ENCODE data around the gene ADAMTS7. TPM values are rescaled to one million over a fixed set of nuclear protein-coding genes. Genes with fewer than 3 reads are reported as not detected.
"Not testable (repeated sequence)": the region's sequence is repeated elsewhere in the genome, so short reads cannot be mapped to it uniquely, and the experiment has no call there.

Gene ADAMTS7
- total and polyA plus RNA-seq, 9 donors: 4.9 to 34.8 (median 24.6) TPM

GRCh38 chr15:78766641-78767071 lies 44.6 kb downstream of the ADAMTS7 start:
- peaks cover 33% of the 10 kb centered on the region for H3K4me1 ChIP-seq (ENCODE audit: control insufficient read depth, insufficient read depth, low read length)
- H3K27me3 ChIP-seq (ENCODE audit: control insufficient read depth, insufficient read depth, low read length); H3K27ac ChIP-seq (ENCODE audit: low read length); DNase-seq; H3K36me3 ChIP-seq (ENCODE audit: control insufficient read depth, insufficient read depth, low read length); H3K9me3 ChIP-seq (replicated peaks; ENCODE audit: control insufficient read depth, low read depth, low read length); H3K4me3 ChIP-seq (ENCODE audit: low read length): not testable (repeated sequence)
- 83% methylated on average over 6 of the region's 21 CpGs for WGBS (ENCODE audit: insufficient coverage)

GRCh38 chr15:78766041-78766440 lies 45.2 kb downstream of the ADAMTS7 start:
- Histone ChIP-seq H3K27me3 (ENCODE audit: control insufficient read depth, insufficient read depth, low read length) (no peaks in the 10 kb centered on the region), H3K4me3 (ENCODE audit: low read length) (no peak overlapping the region), H3K36me3 (ENCODE audit: control insufficient read depth, insufficient read depth, low read length) (no peaks in the 10 kb centered on the region), H3K4me1 (ENCODE audit: control insufficient read depth, insufficient read depth, low read length) (peaks cover 39% of the 10 kb centered on the region), H3K9me3 (replicated peaks; ENCODE audit: control insufficient read depth, low read depth, low read length) (no peaks in the 10 kb centered on the region), H3K27ac (ENCODE audit: low read length) (no peak overlapping the region)
- 92% methylated on average over 2 of the region's 6 CpGs for WGBS (ENCODE audit: insufficient coverage)
- DNase-seq: no peak

GRCh38 chr15:78765154-78765860 lies 46.0 kb downstream of the ADAMTS7 start:
- H3K27ac ChIP-seq (ENCODE audit: low read length): peak overlapping the region; percentile 13
- peaks cover 44% of the 10 kb centered on the region for H3K4me1 ChIP-seq (ENCODE audit: control insufficient read depth, insufficient read depth, low read length)
- DNase-seq; H3K36me3 ChIP-seq (ENCODE audit: control insufficient read depth, insufficient read depth, low read length); H3K9me3 ChIP-seq (replicated peaks; ENCODE audit: control insufficient read depth, low read depth, low read length); H3K27me3 ChIP-seq (ENCODE audit: control insufficient read depth, insufficient read depth, low read length); H3K4me3 ChIP-seq (ENCODE audit: low read length): not testable (repeated sequence)
- WGBS (ENCODE audit: insufficient coverage): 75% methylated on average over 14 of the region's 18 CpGs

GRCh38 chr15:78764340-78765153 lies 46.7 kb downstream of the ADAMTS7 start:
- not testable (repeated sequence) for H3K27me3 ChIP-seq (ENCODE audit: control insufficient read depth, insufficient read depth, low read length); H3K27ac ChIP-seq (ENCODE audit: low read length); H3K4me3 ChIP-seq (ENCODE audit: low read length); H3K9me3 ChIP-seq (replicated peaks; ENCODE audit: control insufficient read depth, low read depth, low read length); DNase-seq; H3K36me3 ChIP-seq (ENCODE audit: control insufficient read depth, insufficient read depth, low read length)
- whole genome bisulfite sequencing (ENCODE audit: insufficient coverage): 88% methylated on average over 18 of the region's 28 CpGs
- H3K4me1 ChIP-seq (ENCODE audit: control insufficient read depth, insufficient read depth, low read length): peaks cover 48% of the 10 kb centered on the region

- no peak for DNase-seq
- Histone ChIP-seq H3K9me3 (replicated peaks; ENCODE audit: control insufficient read depth, low read depth, low read length) (no peaks in the 10 kb centered on the region), H3K36me3 (ENCODE audit: control insufficient read depth, insufficient read depth, low read length) (no peaks in the 10 kb centered on the region), H3K4me3 (ENCODE audit: low read length) (no peak overlapping the region), H3K27me3 (ENCODE audit: control insufficient read depth, insufficient read depth, low read length) (no peaks in the 10 kb centered on the region), H3K27ac (ENCODE audit: low read length) (no peak overlapping the region), H3K4me1 (ENCODE audit: control insufficient read depth, insufficient read depth, low read length) (peaks cover 56% of the 10 kb centered on the region)
- 82% methylated on average over 24 of the region's 26 CpGs for WGBS (ENCODE audit: insufficient coverage)
Observed at GRCh38 chr15:78763796-78764241, 47.4 kb downstream of the ADAMTS7 start.

- DNase-seq: no peak
- Histone ChIP-seq H3K4me3 (ENCODE audit: low read length) (no peak overlapping the region), H3K27ac (ENCODE audit: low read length) (no peak overlapping the region), H3K27me3 (ENCODE audit: control insufficient read depth, insufficient read depth, low read length) (no peaks in the 10 kb centered on the region), H3K36me3 (ENCODE audit: control insufficient read depth, insufficient read depth, low read length) (no peaks in the 10 kb centered on the region), H3K4me1 (ENCODE audit: control insufficient read depth, insufficient read depth, low read length) (peaks cover 62% of the 10 kb centered on the region), H3K9me3 (replicated peaks; ENCODE audit: control insufficient read depth, low read depth, low read length) (no peaks in the 10 kb centered on the region)
- 85% methylated on average over 16 of the region's 29 CpGs for WGBS (ENCODE audit: insufficient coverage)
Observed at GRCh38 chr15:78762985-78763795, 48.1 kb downstream of the ADAMTS7 start.

- H3K9me3 ChIP-seq (replicated peaks; ENCODE audit: control insufficient read depth, low read depth, low read length); DNase-seq; H3K4me3 ChIP-seq (ENCODE audit: low read length); H3K27ac ChIP-seq (ENCODE audit: low read length); H3K27me3 ChIP-seq (ENCODE audit: control insufficient read depth, insufficient read depth, low read length); H3K36me3 ChIP-seq (ENCODE audit: control insufficient read depth, insufficient read depth, low read length): not testable (repeated sequence)
- 91% methylated on average over 11 of the region's 25 CpGs for WGBS (ENCODE audit: insufficient coverage)
- peaks cover 67% of the 10 kb centered on the region for H3K4me1 ChIP-seq (ENCODE audit: control insufficient read depth, insufficient read depth, low read length)
Observed at GRCh38 chr15:78762386-78762961, 48.8 kb downstream of the ADAMTS7 start.

- WGBS (ENCODE audit: insufficient coverage): 100% methylated on average over 1 of the region's 3 CpGs
- Histone ChIP-seq H3K27me3 (ENCODE audit: control insufficient read depth, insufficient read depth, low read length) (no peaks in the 10 kb centered on the region), H3K4me1 (ENCODE audit: control insufficient read depth, insufficient read depth, low read length) (peaks cover 72% of the 10 kb centered on the region), H3K27ac (ENCODE audit: low read length) (peak overlapping the region; percentile 35), H3K4me3 (ENCODE audit: low read length) (no peak overlapping the region), H3K9me3 (replicated peaks; ENCODE audit: control insufficient read depth, low read depth, low read length) (no peaks in the 10 kb centered on the region), H3K36me3 (ENCODE audit: control insufficient read depth, insufficient read depth, low read length) (no peaks in the 10 kb centered on the region)
- DNase-seq: no peak
Observed at GRCh38 chr15:78761891-78762385, 49.3 kb downstream of the ADAMTS7 start.

- peak; percentile 59 for DNase-seq
- H3K27ac ChIP-seq (ENCODE audit: low read length): peak overlapping the region; percentile 47
- H3K4me1 ChIP-seq (ENCODE audit: control insufficient read depth, insufficient read depth, low read length): peaks cover 76% of the 10 kb centered on the region
- not testable (repeated sequence) for H3K4me3 ChIP-seq (ENCODE audit: low read length); H3K27me3 ChIP-seq (ENCODE audit: control insufficient read depth, insufficient read depth, low read length); H3K9me3 ChIP-seq (replicated peaks; ENCODE audit: control insufficient read depth, low read depth, low read length); H3K36me3 ChIP-seq (ENCODE audit: control insufficient read depth, insufficient read depth, low read length)
- WGBS (ENCODE audit: insufficient coverage): no CpG with 5 or more reads among the region's 9 CpGs
Observed at GRCh38 chr15:78761475-78761874, 49.8 kb downstream of the ADAMTS7 start.

All from muscle of leg (tissue), 11 donors.